A549 (cell line): ENCODE measurements around the gene FAM241B. TPM values are rescaled to one million over a fixed set of nuclear protein-coding genes. Genes with fewer than 3 reads are reported as not detected.

ENCODE experiments used
- ATAC-seq, 2 experiments: fragments of 200-7000 bp in 1 of 2; fragments of >200 bp in 1 of 2; cut with Nextera tagmentation in 1 of 2; cut with Tn5 transposase in 1 of 2; 3 replicates each; pipeline versions ENCODE4 v1.8.0 to v1.9.1; 2018 to 2020; ENCODE audit warnings: mild to moderate bottlenecking in 1 of 2, moderate library complexity in 1 of 2
- CTCF ChIA-PET: fragments of 300-600 bp; sonication (Branson Sonifier 250); formaldehyde crosslinking; extraction: SDS; loops from one replicate; lab custom pipeline; 2021; ENCODE audit warnings: antibody characterized with exemption, inconsistent platforms; lab: Yijun Ruan, JAX
- POLR2A ChIA-PET: fragments of 350-600 bp; formaldehyde crosslinking; extraction: SDS; loops from one replicate; lab custom pipeline; 2021; ENCODE audit warnings: antibody characterized with exemption, inconsistent platforms; lab: Yijun Ruan, JAX
- DNase-seq, 2 experiments: peaks; one replicate each; pipeline versions ENCODE4 v3.0.0 to v3.0.0-alpha.2; 2011 to 2016; ENCODE audit warnings: low read depth in 1 of 2, low spot score in 1 of 2
- FAIRE-seq: peaks from 2 replicates; lab custom pipeline; 2011; peaks lifted over from hg19 to GRCh38; lab: Jason Lieb, UNC
- H3K27ac ChIP-seq, 2 experiments: fragments of >200 bp; sonication (Bioruptor Twin); formaldehyde crosslinking; 3 replicates each; pipeline ENCODE4 v1.5.1; 2016 to 2017
- H3K4me1 ChIP-seq: fragments of >200 bp; sonication (Bioruptor Twin); formaldehyde crosslinking; 3 replicates; pipeline ENCODE4 v1.6.1; 2016
- H3K4me2 ChIP-seq: fragments of >200 bp; sonication (Bioruptor Twin); formaldehyde crosslinking; 3 replicates; pipeline ENCODE4 v1.6.1; 2016
- H3K4me3 ChIP-seq: fragments of >200 bp; sonication (Bioruptor Twin); formaldehyde crosslinking; 3 replicates; pipeline ENCODE4 v1.5.1; 2016
- H3K9me3 ChIP-seq: fragments of >200 bp; sonication (Bioruptor Twin); formaldehyde crosslinking; 3 replicates; pipeline ENCODE4 v1.6.1; 2016
- ATOH8 ChIP-seq: fragments of 250-450 bp; sonication (Bioruptor Pico); IDR thresholded peaks from 2 replicates; pipeline ENCODE4 v1.5.0; 2020; ENCODE audit warnings: low read depth, mild to moderate bottlenecking, moderate library complexity
- BCL3 ChIP-seq: fragments of >200 bp; sonication (Bioruptor Twin); formaldehyde crosslinking; IDR thresholded peaks from 3 replicates; pipeline ENCODE4 v1.6.1; 2016
- CHD4 ChIP-seq: fragments of 200-600 bp; sonication (generic); IDR thresholded peaks from 2 replicates; pipeline ENCODE4 v1.6.1; 2016; ENCODE audit warnings: antibody characterized with exemption, mild to moderate bottlenecking, borderline replicate concordance
- CTCF ChIP-seq: fragments of >200 bp; sonication (Bioruptor Twin); formaldehyde crosslinking; IDR thresholded peaks from 3 replicates; pipeline ENCODE4 v1.5.1; 2016
- EHF ChIP-seq: fragments of 250-450 bp; sonication (Bioruptor Pico); IDR thresholded peaks from 2 replicates; pipeline ENCODE4 v1.5.0; 2020; ENCODE audit warnings: mild to moderate bottlenecking
- ELK1 ChIP-seq: fragments of 150-350 bp; IDR thresholded peaks from 2 replicates; pipeline ENCODE4 v1.6.1; 2014; ENCODE audit warnings: low read depth, mild to moderate bottlenecking, low read length
- ESRRA ChIP-seq: fragments of 150-350 bp; IDR thresholded peaks from 2 replicates; pipeline ENCODE4 v1.6.1; 2014; ENCODE audit warnings: mild to moderate bottlenecking, low read length, borderline replicate concordance
- FOSL2 ChIP-seq, 2 experiments: fragments of 450-650 bp in 1 of 2; fragments of >200 bp in 1 of 2; sonication (Bioruptor Twin) in 1 of 2; formaldehyde crosslinking; IDR thresholded peaks; 2 replicates each; pipeline versions ENCODE4 v1.5.0 to v1.6.1; 2016 to 2020; ENCODE audit warnings: mild to moderate bottlenecking in 1 of 2, moderate library complexity in 1 of 2
- FOXS1 ChIP-seq: fragments of 250-450 bp; sonication (Bioruptor Pico); IDR thresholded peaks from 2 replicates; pipeline ENCODE4 v1.5.0; 2020; ENCODE audit warnings: mild to moderate bottlenecking, moderate library complexity
- HMGXB4 ChIP-seq: fragments of 250-450 bp; sonication (Bioruptor Pico); IDR thresholded peaks from 2 replicates; pipeline ENCODE4 v1.5.0; 2021; ENCODE audit warnings: mild to moderate bottlenecking, moderate library complexity, borderline replicate concordance
- KDM5A ChIP-seq: fragments of 200-600 bp; sonication (generic); IDR thresholded peaks from 2 replicates; pipeline ENCODE4 v1.6.1; 2016; ENCODE audit warnings: antibody characterized with exemption, mild to moderate bottlenecking
- MAFK ChIP-seq: fragments of 450-650 bp; IDR thresholded peaks from 2 replicates; pipeline ENCODE4 v1.6.1; 2014; ENCODE audit not compliant: partially characterized antibody
- NFE2L2 ChIP-seq: fragments of 150-350 bp; conservative IDR thresholded peaks from 2 replicates; pipeline ENCODE4 v1.6.1; 2014; ENCODE audit warnings: low read length
- NR3C1 ChIP-seq: fragments of >200 bp; sonication (Bioruptor Twin); formaldehyde crosslinking; IDR thresholded peaks from 3 replicates; pipeline ENCODE4 v1.6.1; 2017
- PBX3 ChIP-seq: IDR thresholded peaks from 2 replicates; pipeline ENCODE4 v1.6.1; 2012
- POLR2A ChIP-seq: IDR thresholded peaks from 2 replicates; pipeline ENCODE4 v1.6.1; 2012; ENCODE audit warnings: mild to moderate bottlenecking, low read length
- RAD21 ChIP-seq, 2 experiments: fragments of >200 bp in 1 of 2; sonication (Bioruptor Twin) in 1 of 2; formaldehyde crosslinking in 1 of 2; IDR thresholded peaks in 1 of 2; conservative IDR thresholded peaks in 1 of 2; 2 replicates in 1 of 2; 3 replicates in 1 of 2; pipeline ENCODE4 v1.6.1; 2012 to 2018; ENCODE audit warnings: inconsistent platforms in 1 of 2
- RFX5 ChIP-seq: fragments of 450-650 bp; IDR thresholded peaks from 2 replicates; pipeline ENCODE4 v1.7.1; 2014; ENCODE audit warnings: antibody characterized with exemption, mild to moderate bottlenecking, moderate library complexity
- RNF2 ChIP-seq: fragments of 200-600 bp; sonication (generic); IDR thresholded peaks from 2 replicates; pipeline ENCODE4 v1.6.1; 2016; ENCODE audit warnings: low read depth, mild to moderate bottlenecking, antibody characterized with exemption, moderate library complexity, borderline replicate concordance
- ZNF302 ChIP-seq: fragments of 250-450 bp; sonication (Bioruptor Pico); IDR thresholded peaks from 2 replicates; pipeline ENCODE4 v1.9.0; 2021; ENCODE audit warnings: inconsistent platforms, mild to moderate bottlenecking, moderate library complexity
- WGBS: methylation state at CpG from one replicate; pipeline ENCODE4 v1.1.6; 2017; ENCODE audit errors: missing lambda C conversion rate; 5-methylcytosine and 5-hydroxymethylcytosine counted together
- polyA plus RNA-seq, 4 experiments: library from polyadenylated mRNA; depleted of rRNA in 3 of 4; stranded (reverse); fragments of >200 nt; fragmentation: RNase III in 1 of 4; extraction: RNeasy Plus Mini Kit Qiagen cat#74134 plus additional on column Dnase treatment in 1 of 4; gene quantifications; 2 replicates in 3 of 4; 3 replicates in 1 of 4; pipeline ENCODE4 v1.2.3, GENCODE V29; 2011 to 2017

FAM241B gene
- polyA plus RNA-seq, 2 of the 4 experiments (the other 2 are of a cell fraction) = 22.8 to 23.8 TPM

- ATAC-seq (no peak), FAIRE-seq (no peak), DNase-seq (no peak)
- no peaks in the 10 kb centered on the region for H3K9me3 ChIP-seq
- WGBS = 70% methylated on average over 12 of the region's 13 CpGs
- no peak overlapping the region for H3K4me3 ChIP-seq
- TF ChIP-seq BCL3 (no peak), PBX3 (no peak), ESRRA (no peak), NR3C1 (no peak), RFX5 (no peak), HMGXB4 (no peak), ZNF302 (CRISPR knock-in tag) (no peak), EHF (CRISPR knock-in tag) (no peak), CHD4 (no peak), CTCF (no peak), POLR2A (no peak), RAD21 (conservative IDR thresholded peaks at IDR 0.05 in 1 of 2, IDR thresholded peaks at IDR 0.05 in 1 of 2) (no peak), FOXS1 (CRISPR knock-in tag) (no peak), NFE2L2 (no peak), MAFK (no peak), RNF2 (no peak), FOSL2 (IDR thresholded peaks at IDR 0.05) (no peak), FOSL2 (CRISPR knock-in tag; IDR thresholded peaks at IDR 0.05) (no peak), ELK1 (no peak), ATOH8 (CRISPR knock-in tag) (no peak), KDM5A (no peak)
- H3K4me1 ChIP-seq = no peaks in the 10 kb centered on the region
- ChIA-PET CTCF (interaction anchor here (0.6 to 26.8 kb wide), 12 partner anchors 8 to 415 kb away, joined by 3 to 331 read pairs (median 3); no protein-coding TSS in a partner anchor), POLR2A (no interaction called here)
- no peak overlapping the region for H3K27ac ChIP-seq
- H3K4me2 ChIP-seq = no peak overlapping the region
Measured at GRCh38 chr10:69650589-69651261, 20.7 kb downstream of the FAM241B start.
